Endothelial cell of umbilical vein (primary cell): ENCODE measurements around the gene ZNF730. TPM values are rescaled to one million over a fixed set of nuclear protein-coding genes. Genes with fewer than 3 reads are reported as not detected.

Source experiments
- BruUV-seq: library from RNA; stranded (reverse); fragments of 400-500 nt; replicated peaks from 2 replicates; lab custom pipeline; 2021; lab: Mats Ljungman, UMichigan
- CTCF ChIA-PET: fragments of 300-600, 350-600 bp; sonication (Branson Sonifier 250); formaldehyde crosslinking; loops from one replicate; lab custom pipeline; 2021; ENCODE audit warnings: antibody characterized with exemption, inconsistent platforms; lab: Charles Lee
- POLR2A ChIA-PET: fragments of 300-600, 350-600 bp; sonication (Branson Sonifier 250); formaldehyde crosslinking; loops from one replicate; lab custom pipeline; 2021; ENCODE audit warnings: antibody characterized with exemption, inconsistent platforms; lab: Charles Lee
- DNase-seq: peaks from one replicate; pipeline ENCODE4 v3.0.0-alpha.2; 2011; ENCODE audit warnings: low read depth, low spot score
- FAIRE-seq: peaks from 2 replicates; lab custom pipeline; 2011; peaks lifted over from hg19 to GRCh38; lab: Jason Lieb, UNC
- H2AFZ ChIP-seq: 2 replicates; pipeline ENCODE4 v1.6.0; 2012; ENCODE audit warnings: low read depth, low read length, control low read depth, inconsistent platforms
- H3K27ac ChIP-seq: 2 replicates; pipeline ENCODE4 v1.5.1; 2011; ENCODE audit warnings: low read depth, mild to moderate bottlenecking, control low read depth, low read length, moderate library complexity; ENCODE audit not compliant: insufficient read depth
- H3K27me3 ChIP-seq, 2 experiments: 2 replicates each; pipeline versions ENCODE4 v1.6.0 to v1.6.1; 2011; ENCODE audit warnings: low read length in 2 of 2, mixed read lengths in 1 of 2; ENCODE audit not compliant: control insufficient read depth in 2 of 2, insufficient read depth in 2 of 2
- H3K36me3 ChIP-seq, 2 experiments: 2 replicates in 1 of 2; 3 replicates in 1 of 2; pipeline ENCODE4 v1.5.1; 2011; ENCODE audit warnings: low read length in 2 of 2, mild to moderate bottlenecking in 1 of 2, moderate library complexity in 1 of 2; ENCODE audit not compliant: control insufficient read depth in 2 of 2, insufficient read depth in 2 of 2; ENCODE audit errors: extremely low read depth in 1 of 2
- H3K4me1 ChIP-seq: 3 replicates; pipeline ENCODE4 v1.5.1; 2011; ENCODE audit warnings: mild to moderate bottlenecking, low read length; ENCODE audit not compliant: control insufficient read depth, insufficient read depth; ENCODE audit errors: extremely low read depth
- H3K4me2 ChIP-seq: 2 replicates; pipeline ENCODE4 v1.6.1; 2011; ENCODE audit warnings: low read length, control low read depth, mixed read lengths; ENCODE audit not compliant: insufficient read depth
- H3K4me3 ChIP-seq, 3 experiments: fragments of 200-600 bp in 1 of 3; sonication (generic), shearing (Covaris generic) in 1 of 3; replicated peaks in 1 of 3; 2 replicates each; pipeline ENCODE4 v1.5.1; 2011 to 2016; ENCODE audit warnings: control low read depth in 3 of 3, low read length in 3 of 3, mild to moderate bottlenecking in 2 of 3, inconsistent platforms in 1 of 3, low read depth in 1 of 3, moderate library complexity in 1 of 3; ENCODE audit not compliant: insufficient read depth in 1 of 3
- H3K79me2 ChIP-seq: 2 replicates; pipeline ENCODE4 v1.6.0; 2012; ENCODE audit warnings: low read length, inconsistent platforms; ENCODE audit not compliant: control insufficient read depth, insufficient read depth
- H3K9ac ChIP-seq: replicated peaks from 2 replicates; pipeline ENCODE3; 2011; ENCODE audit warnings: low read length, control low read depth; ENCODE audit not compliant: insufficient read depth; ENCODE audit errors: extremely low read depth
- H3K9me1 ChIP-seq: replicated peaks from 3 replicates; pipeline ENCODE4 v1.6.0; 2011; ENCODE audit warnings: mild to moderate bottlenecking, low read length; ENCODE audit not compliant: control insufficient read depth, insufficient read depth; ENCODE audit errors: extremely low read depth
- H3K9me3 ChIP-seq: replicated peaks from 2 replicates; pipeline ENCODE4 v1.5.1; 2012; ENCODE audit warnings: low read length, inconsistent platforms; ENCODE audit not compliant: control insufficient read depth, insufficient read depth
- H4K20me1 ChIP-seq: replicated peaks from 2 replicates; pipeline ENCODE3; 2011; ENCODE audit warnings: mild to moderate bottlenecking, low read length; ENCODE audit not compliant: control insufficient read depth, insufficient read depth; ENCODE audit errors: extremely low read depth
- EZH2 ChIP-seq: IDR thresholded peaks from 2 replicates; pipeline ENCODE4 v1.6.1; 2012; ENCODE audit warnings: borderline replicate concordance, low read depth, mild to moderate bottlenecking, moderate library complexity, low read length, inconsistent platforms; ENCODE audit not compliant: severe bottlenecking
- FOS ChIP-seq: IDR thresholded peaks from 2 replicates; pipeline ENCODE4 v1.6.1; 2011; ENCODE audit warnings: mild to moderate bottlenecking, low read length, moderate library complexity, borderline replicate concordance; ENCODE audit not compliant: insufficient read depth
- GATA2 ChIP-seq: IDR thresholded peaks from 2 replicates; pipeline ENCODE4 v1.7.0; 2011; ENCODE audit warnings: low read depth, mild to moderate bottlenecking, moderate library complexity, mixed read lengths, low read length; ENCODE audit not compliant: insufficient read length, insufficient read depth
- JUN ChIP-seq: IDR thresholded peaks from 2 replicates; pipeline ENCODE4 v1.6.1; 2011; ENCODE audit warnings: borderline replicate concordance, low read depth; ENCODE audit not compliant: insufficient read length, insufficient read depth
- MYC ChIP-seq: IDR thresholded peaks from one replicate; pipeline ENCODE4 v1.6.1; 2011; ENCODE audit warnings: mild to moderate bottlenecking, low read depth, low read length
- POLR2A ChIP-seq: IDR thresholded peaks from 2 replicates; pipeline ENCODE4 v1.6.1; 2012; ENCODE audit warnings: low read depth, mild to moderate bottlenecking, control low read depth, low read length
- POLR2AphosphoS5 ChIP-seq: IDR thresholded peaks from 2 replicates; pipeline ENCODE4 v1.6.1; 2012; ENCODE audit warnings: low read depth, mild to moderate bottlenecking, control low read depth, low read length, moderate library complexity; ENCODE audit not compliant: insufficient read depth
- dilution Hi-C: fragments of 300-500 bp; cut with MboI; formaldehyde crosslinking; loops from one replicate; pipeline ENCODE4 v1.15.0; 2019; ENCODE audit warnings: low sequenced_read_pairs; ENCODE audit not compliant: extremely low pct_ligation_motif_present
- intact Hi-C: fragments of 100-400 bp; cut with micrococcal nuclease; formaldehyde crosslinking; loops from one replicate; pipeline ENCODE4 v1.10.0; 2022
- polyA plus RNA-seq, 4 experiments: library from polyadenylated mRNA; depleted of rRNA in 3 of 4; stranded (reverse) in 3 of 4; unstranded in 1 of 4; fragments of >200 nt; gene quantifications; 2 replicates each; pipeline versions ENCODE4 v1.2.1 to v1.2.3, GENCODE V29; 2011 to 2012; ENCODE audit warnings: missing spikeins in 1 of 4
- total RNA-seq: library from RNA; stranded (reverse); gene quantifications from 2 replicates; pipeline ENCODE4 v1.2.3, GENCODE V29; 2021
- TF ChIP-seq, protein P1 (sequence below), 2 donors: IDR thresholded peaks; 1 replicate in 1 of 2; 2 replicates in 1 of 2; pipeline ENCODE4 v1.5.1; 2011; ENCODE audit warnings: low read length in 2 of 2, mild to moderate bottlenecking in 2 of 2, moderate library complexity in 2 of 2, control low read depth in 1 of 2, inconsistent platforms in 1 of 2, low read depth in 1 of 2; ENCODE audit not compliant: insufficient read depth in 1 of 2; ENCODE audit errors: extremely low read depth in 1 of 2
- TF ChIP-seq, protein P2 (sequence below): IDR thresholded peaks from 2 replicates; pipeline ENCODE4 v1.6.1; 2011; ENCODE audit not compliant: insufficient read depth, insufficient read length

Gene ZNF730
- total and polyA plus RNA-seq, 2 donors (not counting 3 experiments of a cell fraction or from before 2014, with no cell fraction given): 0.39 to 4.2 TPM

DNA sequence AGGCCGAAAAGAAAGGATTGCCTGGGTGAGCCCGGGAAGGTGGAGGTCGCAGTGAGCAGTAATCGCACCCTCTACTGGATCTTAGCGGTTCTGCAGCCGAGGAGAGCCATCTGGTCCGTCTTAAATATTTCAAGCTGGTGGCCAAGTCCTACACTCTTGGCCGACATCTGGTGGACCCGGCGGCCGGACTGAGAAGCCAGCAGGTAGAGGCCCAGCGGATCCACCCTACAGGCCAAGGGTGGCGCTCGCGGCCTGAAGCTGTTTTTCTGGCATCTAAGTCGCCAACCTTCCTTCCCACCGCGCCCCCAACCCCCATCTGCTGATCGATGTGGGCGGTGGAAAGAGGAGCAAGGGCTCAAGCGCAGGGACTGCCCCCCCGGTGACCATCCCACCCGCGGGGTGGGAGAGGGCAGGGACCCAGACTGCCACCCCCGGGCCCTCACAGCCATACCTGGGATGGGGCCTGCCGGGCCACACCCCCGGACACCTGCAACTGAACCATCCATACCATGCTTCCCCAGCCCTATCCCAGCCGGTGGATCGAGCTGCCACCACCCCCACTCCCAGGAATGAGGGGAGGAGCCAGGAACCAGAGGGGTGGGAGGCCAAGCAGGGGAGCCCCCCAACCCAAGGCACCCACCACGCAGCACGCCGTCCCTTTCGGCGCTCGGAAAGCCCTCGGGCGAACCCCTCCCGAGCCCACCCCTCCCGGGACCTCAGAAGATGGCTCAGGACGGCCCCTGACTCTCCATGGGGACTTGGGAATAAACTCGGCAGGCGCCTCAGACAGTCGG, 46.3 kb upstream of the ZNF730 start:
- ChIA-PET CTCF (no interaction called here), POLR2A (no interaction called here)
- no peak overlapping the region for H2AFZ ChIP-seq
- H3K4me2 ChIP-seq: no peak overlapping the region
- H3K9me1 ChIP-seq: no peaks in the 10 kb centered on the region
- H3K9ac ChIP-seq: no peak overlapping the region
- no TSS peak for BruUV-seq
- intact Hi-C loops (no loop called here), dilution Hi-C loops (no loop called here)
- DNase-seq (no peak), FAIRE-seq (no peak)
- no peaks in the 10 kb centered on the region for H3K27me3 ChIP-seq
- TF ChIP-seq MYC: no peak
- no peak for TF ChIP-seq POLR2A
- no peak for TF ChIP-seq FOS
- TF ChIP-seq, protein P1, sequence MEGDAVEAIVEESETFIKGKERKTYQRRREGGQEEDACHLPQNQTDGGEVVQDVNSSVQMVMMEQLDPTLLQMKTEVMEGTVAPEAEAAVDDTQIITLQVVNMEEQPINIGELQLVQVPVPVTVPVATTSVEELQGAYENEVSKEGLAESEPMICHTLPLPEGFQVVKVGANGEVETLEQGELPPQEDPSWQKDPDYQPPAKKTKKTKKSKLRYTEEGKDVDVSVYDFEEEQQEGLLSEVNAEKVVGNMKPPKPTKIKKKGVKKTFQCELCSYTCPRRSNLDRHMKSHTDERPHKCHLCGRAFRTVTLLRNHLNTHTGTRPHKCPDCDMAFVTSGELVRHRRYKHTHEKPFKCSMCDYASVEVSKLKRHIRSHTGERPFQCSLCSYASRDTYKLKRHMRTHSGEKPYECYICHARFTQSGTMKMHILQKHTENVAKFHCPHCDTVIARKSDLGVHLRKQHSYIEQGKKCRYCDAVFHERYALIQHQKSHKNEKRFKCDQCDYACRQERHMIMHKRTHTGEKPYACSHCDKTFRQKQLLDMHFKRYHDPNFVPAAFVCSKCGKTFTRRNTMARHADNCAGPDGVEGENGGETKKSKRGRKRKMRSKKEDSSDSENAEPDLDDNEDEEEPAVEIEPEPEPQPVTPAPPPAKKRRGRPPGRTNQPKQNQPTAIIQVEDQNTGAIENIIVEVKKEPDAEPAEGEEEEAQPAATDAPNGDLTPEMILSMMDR (IDR thresholded peaks at IDR 0.05; ENCODE audit: extremely low read depth in 1 of 2, insufficient read depth in 1 of 2, low read depth in 1 of 2, low read length in 2 of 2): peak; percentile 21 to 27
- TF ChIP-seq, protein P2, sequence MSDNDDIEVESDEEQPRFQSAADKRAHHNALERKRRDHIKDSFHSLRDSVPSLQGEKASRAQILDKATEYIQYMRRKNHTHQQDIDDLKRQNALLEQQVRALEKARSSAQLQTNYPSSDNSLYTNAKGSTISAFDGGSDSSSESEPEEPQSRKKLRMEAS: no peak
- H3K36me3 ChIP-seq: no peaks in the 10 kb centered on the region
- no peak overlapping the region for H3K27ac ChIP-seq
- H3K9me3 ChIP-seq: peaks cover 6% of the 10 kb centered on the region
- H3K4me3 ChIP-seq: no peak overlapping the region
- no peaks in the 10 kb centered on the region for H4K20me1 ChIP-seq
- H3K4me1 ChIP-seq: peaks cover under 1% of the 10 kb centered on the region
- no peaks in the 10 kb centered on the region for H3K79me2 ChIP-seq

DNA sequence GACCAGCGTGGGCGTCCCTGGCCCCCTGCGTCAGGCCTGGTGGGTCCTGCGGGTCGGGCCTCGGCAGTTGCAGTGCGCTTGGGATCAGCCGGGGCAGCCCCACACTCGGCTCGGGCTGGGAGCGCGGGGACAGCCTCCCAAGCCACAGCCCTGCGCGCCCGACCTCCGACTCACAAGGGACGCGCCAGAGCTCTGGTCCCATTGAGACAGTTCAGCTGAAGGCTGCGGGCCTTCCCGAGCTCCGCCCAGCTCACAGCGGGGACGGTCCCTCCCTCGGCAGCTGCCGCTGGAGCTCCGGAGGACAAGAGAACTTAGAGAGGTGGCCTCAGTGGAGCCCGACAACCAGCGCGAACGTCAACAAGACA, 45.7 kb upstream of the ZNF730 start:
- dilution Hi-C loops: no loop called here
- Histone ChIP-seq H3K9me1 (no peaks in the 10 kb centered on the region), H3K4me1 (peaks cover 6% of the 10 kb centered on the region), H3K9me3 (peaks cover 6% of the 10 kb centered on the region), H3K36me3 (no peaks in the 10 kb centered on the region), H3K4me3 (no peak overlapping the region), H3K27me3 (no peaks in the 10 kb centered on the region), H3K9ac (no peak overlapping the region), H3K4me2 (no peak overlapping the region), H4K20me1 (no peaks in the 10 kb centered on the region), H3K79me2 (no peaks in the 10 kb centered on the region), H2AFZ (no peak overlapping the region), H3K27ac (no peak overlapping the region)
- DNase-seq (no peak), FAIRE-seq (peak; percentile 100)
- ChIA-PET POLR2A (no interaction called here), CTCF (no interaction called here)
- no TSS peak for BruUV-seq
- intact Hi-C loops: no loop called here
- TF ChIP-seq MYC (no peak), POLR2AphosphoS5 (no peak), JUN (no peak), EZH2 (no peak), GATA2 (no peak), POLR2A (no peak), FOS (no peak)
- TF ChIP-seq, protein P2: no peak
- TF ChIP-seq, protein P1 (IDR thresholded peaks at IDR 0.05; ENCODE audit: extremely low read depth in 1 of 2, insufficient read depth in 1 of 2, low read depth in 1 of 2, low read length in 2 of 2): no peak
